SK-N-SH treated with all-trans-retinoic acid at 6 μM for 48 hours (cell line): Measurements from ENCODE around the gene PLA2G4A.

Experiments
- ATAC-seq: fragments of 200-7000 bp; cut with Tn5 transposase; 3 replicates; pipeline ENCODE4 v1.9.1; 2020; ENCODE audit warnings: mild to moderate bottlenecking, moderate library complexity
- ARNTL ChIP-seq: fragments of 450-650 bp; formaldehyde crosslinking; IDR thresholded peaks from 2 replicates; pipeline ENCODE4 v1.5.0; 2020; ENCODE audit warnings: low read depth, mild to moderate bottlenecking, moderate library complexity, borderline replicate concordance
- BACH2 ChIP-seq: fragments of 250-450 bp; sonication (Bioruptor Pico); IDR thresholded peaks from 2 replicates; pipeline ENCODE4 v1.9.0; 2021; ENCODE audit warnings: mild to moderate bottlenecking, borderline replicate concordance
- CSDC2 ChIP-seq: fragments of 250-450 bp; sonication (Bioruptor Pico); IDR thresholded peaks from 2 replicates; pipeline ENCODE4 v1.5.0; 2020; ENCODE audit warnings: mild to moderate bottlenecking, moderate library complexity
- ESRRG ChIP-seq: fragments of 250-450 bp; sonication (Bioruptor Pico); IDR thresholded peaks from 2 replicates; pipeline ENCODE4 v1.6.1; 2021; ENCODE audit warnings: mild to moderate bottlenecking
- GLIS3 ChIP-seq: fragments of 250-450 bp; sonication (Bioruptor Pico); IDR thresholded peaks from 2 replicates; pipeline ENCODE4 v1.5.0; 2020; ENCODE audit warnings: mild to moderate bottlenecking, moderate library complexity
- ISL1 ChIP-seq: fragments of 250-450 bp; sonication (Bioruptor Pico); IDR thresholded peaks from 2 replicates; pipeline ENCODE4 v2.1.2; 2022; ENCODE audit warnings: mild to moderate bottlenecking, moderate library complexity
- POU6F1 ChIP-seq: fragments of 250-450 bp; sonication (Bioruptor Pico); IDR thresholded peaks from 2 replicates; pipeline ENCODE4 v1.8.0; 2021; ENCODE audit warnings: low read depth, mild to moderate bottlenecking, moderate library complexity, borderline replicate concordance
- RARB ChIP-seq: fragments of 250-450 bp; sonication (Bioruptor Pico); IDR thresholded peaks from 2 replicates; pipeline ENCODE4 v1.8.0; 2021; ENCODE audit warnings: mild to moderate bottlenecking, moderate library complexity
- SNAI2 ChIP-seq: fragments of 250-450 bp; sonication (Bioruptor Pico); IDR thresholded peaks from 2 replicates; pipeline ENCODE4 v1.5.0; 2020; ENCODE audit warnings: mild to moderate bottlenecking, moderate library complexity
- TCF4 ChIP-seq: fragments of 250-450 bp; sonication (Bioruptor Pico); IDR thresholded peaks from 2 replicates; pipeline ENCODE4 v1.8.0; 2021; ENCODE audit warnings: mild to moderate bottlenecking, moderate library complexity, borderline replicate concordance
- TSHZ2 ChIP-seq: fragments of 250-450 bp; sonication (Bioruptor Pico); IDR thresholded peaks from 2 replicates; pipeline ENCODE4 v1.5.0; 2020; ENCODE audit warnings: mild to moderate bottlenecking, moderate library complexity
- ZC3H10 ChIP-seq: fragments of 250-450 bp; sonication (Bioruptor Pico); IDR thresholded peaks from 2 replicates; pipeline ENCODE4 v1.5.1; 2021; ENCODE audit warnings: mild to moderate bottlenecking, moderate library complexity
- ZFP3 ChIP-seq: fragments of 250-450 bp; sonication (Bioruptor Pico); IDR thresholded peaks from 2 replicates; pipeline ENCODE4 v1.5.0; 2020; ENCODE audit warnings: mild to moderate bottlenecking, moderate library complexity
- ZFP30 ChIP-seq: fragments of 450-650 bp; formaldehyde crosslinking; IDR thresholded peaks from 2 replicates; pipeline ENCODE4 v1.5.0; 2022; ENCODE audit warnings: mild to moderate bottlenecking, moderate library complexity
- ZNF565 ChIP-seq: fragments of 450-650 bp; formaldehyde crosslinking; conservative IDR thresholded peaks from 2 replicates; pipeline ENCODE4 v1.5.0; 2020; ENCODE audit warnings: low read depth, mild to moderate bottlenecking, moderate library complexity
- ZNF70 ChIP-seq: fragments of 450-650 bp; formaldehyde crosslinking; IDR thresholded peaks from 2 replicates; pipeline ENCODE4 v1.5.0; 2020; ENCODE audit warnings: mild to moderate bottlenecking, moderate library complexity
- TF ChIP-seq, protein P1 (sequence below): fragments of 250-450 bp; sonication (Bioruptor Pico); IDR thresholded peaks from 2 replicates; pipeline ENCODE4 v1.5.1; 2021; ENCODE audit warnings: mild to moderate bottlenecking, moderate library complexity
- TF ChIP-seq, protein P2 (sequence below): fragments of 250-450 bp; sonication (Bioruptor Pico); IDR thresholded peaks from 2 replicates; pipeline ENCODE4 v1.8.0; 2020; ENCODE audit warnings: mild to moderate bottlenecking, moderate library complexity, borderline replicate concordance

PLA2G4A gene

GRCh38 chr1:186899977-186900376 lies 71.2 kb downstream of the PLA2G4A start:
- TF ChIP-seq ISL1 (CRISPR knock-in tag) (no peak), GLIS3 (CRISPR knock-in tag) (no peak), ZC3H10 (no peak), POU6F1 (CRISPR knock-in tag) (no peak), SNAI2 (CRISPR knock-in tag) (no peak), BACH2 (CRISPR knock-in tag) (no peak), ZNF70 (no peak), CSDC2 (CRISPR knock-in tag) (no peak), ZFP3 (CRISPR knock-in tag) (no peak), RARB (CRISPR knock-in tag) (no peak), ZFP30 (CRISPR knock-in tag) (no peak), TSHZ2 (CRISPR knock-in tag) (no peak), TCF4 (CRISPR knock-in tag) (no peak)
- TF ChIP-seq, protein P1, sequence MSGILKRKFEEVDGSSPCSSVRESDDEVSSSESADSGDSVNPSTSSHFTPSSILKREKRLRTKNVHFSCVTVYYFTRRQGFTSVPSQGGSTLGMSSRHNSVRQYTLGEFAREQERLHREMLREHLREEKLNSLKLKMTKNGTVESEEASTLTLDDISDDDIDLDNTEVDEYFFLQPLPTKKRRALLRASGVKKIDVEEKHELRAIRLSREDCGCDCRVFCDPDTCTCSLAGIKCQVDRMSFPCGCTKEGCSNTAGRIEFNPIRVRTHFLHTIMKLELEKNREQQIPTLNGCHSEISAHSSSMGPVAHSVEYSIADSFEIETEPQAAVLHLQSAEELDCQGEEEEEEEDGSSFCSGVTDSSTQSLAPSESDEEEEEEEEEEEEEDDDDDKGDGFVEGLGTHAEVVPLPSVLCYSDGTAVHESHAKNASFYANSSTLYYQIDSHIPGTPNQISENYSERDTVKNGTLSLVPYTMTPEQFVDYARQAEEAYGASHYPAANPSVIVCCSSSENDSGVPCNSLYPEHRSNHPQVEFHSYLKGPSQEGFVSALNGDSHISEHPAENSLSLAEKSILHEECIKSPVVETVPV: no peak
- no peak for ATAC-seq

DNA sequence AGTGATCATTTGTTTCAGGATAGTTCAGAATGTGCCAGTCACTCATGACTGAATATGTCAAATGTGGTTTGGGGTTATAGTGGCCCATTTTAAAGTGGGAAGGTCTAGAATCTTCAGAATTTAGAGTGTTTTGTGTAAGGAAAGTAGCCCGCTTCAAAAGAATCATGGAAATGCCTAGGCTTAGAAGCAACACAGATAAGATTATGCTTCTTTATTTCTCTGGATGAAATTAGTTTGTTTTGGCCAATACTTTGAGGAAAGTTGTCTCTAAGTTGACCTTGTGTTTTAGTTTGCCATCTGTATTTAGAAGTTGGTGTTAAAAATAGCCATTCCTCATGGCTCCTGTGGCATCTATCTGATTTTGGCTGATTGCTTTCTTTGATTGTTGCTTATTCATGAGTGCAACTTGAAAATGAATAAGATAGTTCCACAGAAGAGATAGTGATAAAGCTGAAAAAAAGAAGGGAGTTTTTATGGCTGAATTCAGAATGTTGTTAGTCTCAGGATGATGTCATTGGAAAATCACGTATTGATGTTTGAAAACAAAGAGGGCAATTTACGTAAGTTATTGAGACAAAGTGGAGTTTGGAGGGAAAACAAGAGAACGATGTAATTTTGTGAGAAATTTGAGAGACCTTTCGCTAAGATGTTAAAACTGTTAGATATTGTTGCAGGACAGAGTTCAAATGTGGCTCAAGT lies 71.9 kb downstream of the PLA2G4A start:
- no peak for TF ChIP-seq TSHZ2 (CRISPR knock-in tag)
- TF ChIP-seq ZNF565 (CRISPR knock-in tag): no peak
- no peak for TF ChIP-seq TCF4 (CRISPR knock-in tag)
- no peak for TF ChIP-seq GLIS3 (CRISPR knock-in tag)
- no peak for TF ChIP-seq BACH2 (CRISPR knock-in tag)
- TF ChIP-seq, protein P2, sequence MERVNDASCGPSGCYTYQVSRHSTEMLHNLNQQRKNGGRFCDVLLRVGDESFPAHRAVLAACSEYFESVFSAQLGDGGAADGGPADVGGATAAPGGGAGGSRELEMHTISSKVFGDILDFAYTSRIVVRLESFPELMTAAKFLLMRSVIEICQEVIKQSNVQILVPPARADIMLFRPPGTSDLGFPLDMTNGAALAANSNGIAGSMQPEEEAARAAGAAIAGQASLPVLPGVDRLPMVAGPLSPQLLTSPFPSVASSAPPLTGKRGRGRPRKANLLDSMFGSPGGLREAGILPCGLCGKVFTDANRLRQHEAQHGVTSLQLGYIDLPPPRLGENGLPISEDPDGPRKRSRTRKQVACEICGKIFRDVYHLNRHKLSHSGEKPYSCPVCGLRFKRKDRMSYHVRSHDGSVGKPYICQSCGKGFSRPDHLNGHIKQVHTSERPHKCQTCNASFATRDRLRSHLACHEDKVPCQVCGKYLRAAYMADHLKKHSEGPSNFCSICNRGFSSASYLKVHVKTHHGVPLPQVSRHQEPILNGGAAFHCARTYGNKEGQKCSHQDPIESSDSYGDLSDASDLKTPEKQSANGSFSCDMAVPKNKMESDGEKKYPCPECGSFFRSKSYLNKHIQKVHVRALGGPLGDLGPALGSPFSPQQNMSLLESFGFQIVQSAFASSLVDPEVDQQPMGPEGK (CRISPR knock-in tag): no peak
- TF ChIP-seq ZNF70: no peak
- TF ChIP-seq ZC3H10: no peak
- no peak for TF ChIP-seq RARB (CRISPR knock-in tag)
- TF ChIP-seq ESRRG (CRISPR knock-in tag): no peak
- TF ChIP-seq ISL1 (CRISPR knock-in tag): no peak
- no peak for TF ChIP-seq SNAI2 (CRISPR knock-in tag)
- TF ChIP-seq POU6F1 (CRISPR knock-in tag): no peak
- no peak for TF ChIP-seq ARNTL (CRISPR knock-in tag)
- TF ChIP-seq, all 23 proteins: peak for 0
- no peak for ATAC-seq
